Epithelial cell of esophagus (primary cell): Measurements from ENCODE around the gene ITGA1.

Source experiments
- DNase-seq: peaks from one replicate; pipeline ENCODE4 v3.0.0; 2010; ENCODE audit warnings: low read depth
- H3K4me3 ChIP-seq: 2 replicates; pipeline ENCODE4 v1.5.1; 2011; ENCODE audit warnings: mild to moderate bottlenecking, low read length, control low read depth
- CTCF ChIP-seq: IDR thresholded peaks from 2 replicates; pipeline ENCODE4 v1.5.1; 2011; ENCODE audit warnings: low read depth, mild to moderate bottlenecking, low read length, control low read depth, inconsistent platforms; ENCODE audit not compliant: insufficient read depth; ENCODE audit errors: missing control alignments

ITGA1 gene

GRCh38 chr5:52880541-52880940 is 92.8 kb downstream of the ITGA1 start:
- no peak for TF ChIP-seq CTCF
- H3K4me3 ChIP-seq, result no peak overlapping the region

GRCh38 chr5:52881468-52881867 is 93.8 kb downstream of the ITGA1 start:
- no peak for TF ChIP-seq CTCF
- no peak for DNase-seq
- no peak overlapping the region for H3K4me3 ChIP-seq

More at GRCh38 chr5:52880541-52880940, 92.8 kb downstream of the ITGA1 start:
- peak; percentile 28 for DNase-seq

GRCh38 chr5:52883110-52883509 is 95.4 kb downstream of the ITGA1 start:
- DNase-seq, result no peak
- H3K4me3 ChIP-seq, result no peak overlapping the region
- TF ChIP-seq CTCF, result no peak

- no peak overlapping the region for H3K4me3 ChIP-seq
- DNase-seq, result no peak
- no peak for TF ChIP-seq CTCF
Observed at GRCh38 chr5:52884453-52884852, 96.7 kb downstream of the ITGA1 start.

GRCh38 chr5:52885614-52886013 is 97.9 kb downstream of the ITGA1 start:
- no peak for DNase-seq
- TF ChIP-seq CTCF, result no peak
- H3K4me3 ChIP-seq, result no peak overlapping the region

- no peak for TF ChIP-seq CTCF
- H3K4me3 ChIP-seq, result no peak overlapping the region
- no peak for DNase-seq
Observed at GRCh38 chr5:52886206-52886605, 98.5 kb downstream of the ITGA1 start.

- no peak for DNase-seq
- TF ChIP-seq CTCF, result no peak
- H3K4me3 ChIP-seq, result no peak overlapping the region
Observed at GRCh38 chr5:52887066-52887465, 99.3 kb downstream of the ITGA1 start.
